ENCODE measurements around the gene MGP.
A peak's percentile ranks its signal among the peaks of the same experiment; 100 is the strongest.

Gene MGP

DNA sequence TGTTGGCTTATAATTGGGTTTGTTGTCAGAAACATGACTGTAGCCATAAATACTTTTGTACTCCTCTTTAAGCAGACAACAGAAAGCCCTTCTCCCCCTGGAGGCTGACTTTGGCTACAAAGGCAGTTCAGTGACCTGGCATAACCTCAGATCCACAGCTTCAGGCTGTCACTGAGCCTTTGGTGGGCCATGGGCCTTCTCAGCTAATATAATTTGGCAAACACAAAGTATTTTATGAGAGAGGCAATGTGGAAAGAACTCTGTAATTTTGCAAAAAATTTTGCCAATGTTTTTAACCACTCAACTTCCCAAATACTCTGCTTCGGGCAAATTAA is 15.5 kb upstream of the MGP start:
- Mint-ChIP-seq H3K4me1 (peaks cover 5% of the 10 kb centered on the region), H3K4me3 (no peak overlapping the region), H3K27me3 (ENCODE audit: low read depth, poor library complexity) (no peaks in the 10 kb centered on the region), H3K27ac (no peak overlapping the region), H3K36me3 (ENCODE audit: low read depth) (no peaks in the 10 kb centered on the region), H3K9me3 (no peaks in the 10 kb centered on the region)
- DNase-seq = no peak
- TF ChIP-seq, protein P1, sequence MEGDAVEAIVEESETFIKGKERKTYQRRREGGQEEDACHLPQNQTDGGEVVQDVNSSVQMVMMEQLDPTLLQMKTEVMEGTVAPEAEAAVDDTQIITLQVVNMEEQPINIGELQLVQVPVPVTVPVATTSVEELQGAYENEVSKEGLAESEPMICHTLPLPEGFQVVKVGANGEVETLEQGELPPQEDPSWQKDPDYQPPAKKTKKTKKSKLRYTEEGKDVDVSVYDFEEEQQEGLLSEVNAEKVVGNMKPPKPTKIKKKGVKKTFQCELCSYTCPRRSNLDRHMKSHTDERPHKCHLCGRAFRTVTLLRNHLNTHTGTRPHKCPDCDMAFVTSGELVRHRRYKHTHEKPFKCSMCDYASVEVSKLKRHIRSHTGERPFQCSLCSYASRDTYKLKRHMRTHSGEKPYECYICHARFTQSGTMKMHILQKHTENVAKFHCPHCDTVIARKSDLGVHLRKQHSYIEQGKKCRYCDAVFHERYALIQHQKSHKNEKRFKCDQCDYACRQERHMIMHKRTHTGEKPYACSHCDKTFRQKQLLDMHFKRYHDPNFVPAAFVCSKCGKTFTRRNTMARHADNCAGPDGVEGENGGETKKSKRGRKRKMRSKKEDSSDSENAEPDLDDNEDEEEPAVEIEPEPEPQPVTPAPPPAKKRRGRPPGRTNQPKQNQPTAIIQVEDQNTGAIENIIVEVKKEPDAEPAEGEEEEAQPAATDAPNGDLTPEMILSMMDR (IDR thresholded peaks at IDR 0.05) = no peak

GRCh38 chr12:14900521-14901227 is 15.0 kb upstream of the MGP start:
- Mint-ChIP-seq H3K27me3 (ENCODE audit: low read depth, poor library complexity) (no peaks in the 10 kb centered on the region), H3K9me3 (no peaks in the 10 kb centered on the region), H3K4me1 (peaks cover 5% of the 10 kb centered on the region), H3K27ac (no peak overlapping the region), H3K4me3 (no peak overlapping the region), H3K36me3 (ENCODE audit: low read depth) (no peaks in the 10 kb centered on the region)
- no peak for DNase-seq
- TF ChIP-seq, protein P1 (IDR thresholded peaks at IDR 0.05) = no peak

DNA sequence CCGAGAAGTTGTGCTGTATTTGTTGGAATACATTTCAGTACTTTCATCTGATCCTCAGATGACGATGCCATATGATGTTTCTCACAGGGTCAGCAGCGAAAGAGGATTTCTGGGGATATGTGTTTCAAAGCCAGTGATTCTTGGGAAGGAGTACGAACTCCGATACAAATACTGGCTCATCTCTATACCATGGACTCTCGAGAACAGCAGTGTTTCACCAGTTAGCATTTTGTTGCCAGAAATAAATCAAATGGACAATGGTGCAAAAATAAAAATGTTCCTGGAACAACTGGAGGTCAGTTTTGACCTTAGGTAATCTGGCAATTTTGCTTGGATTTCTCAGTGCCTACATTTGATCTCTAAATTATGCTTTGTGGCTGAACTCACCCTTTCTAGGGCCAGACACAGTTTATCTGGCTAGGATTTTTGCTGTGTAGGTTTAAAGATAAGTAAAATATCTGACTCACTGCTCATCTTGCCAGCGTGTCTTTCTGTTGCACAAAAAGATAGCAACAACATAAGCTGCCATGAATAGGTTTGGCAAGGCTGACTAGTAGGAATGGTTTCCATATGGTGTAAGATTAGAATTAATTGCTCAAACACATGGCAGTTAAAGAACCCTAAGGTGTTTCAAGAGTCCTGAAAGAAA is 11.0 kb upstream of the MGP start:
- DNase-seq = no peak
- H3K36me3 Mint-ChIP-seq (ENCODE audit: low read depth) = no peaks in the 10 kb centered on the region
- no peaks in the 10 kb centered on the region for H3K27me3 Mint-ChIP-seq (ENCODE audit: low read depth, poor library complexity)
- H3K9me3 Mint-ChIP-seq = no peaks in the 10 kb centered on the region
- H3K27ac Mint-ChIP-seq = no peak overlapping the region
- peaks cover 16% of the 10 kb centered on the region for H3K4me1 Mint-ChIP-seq
- H3K4me3 Mint-ChIP-seq = no peak overlapping the region
- TF ChIP-seq, protein P1 (IDR thresholded peaks at IDR 0.05) = no peak

- DNase-seq = no peak
- H3K36me3 Mint-ChIP-seq (ENCODE audit: low read depth) = no peaks in the 10 kb centered on the region
- H3K4me1 Mint-ChIP-seq = peaks cover 27% of the 10 kb centered on the region
- H3K27ac Mint-ChIP-seq = peak overlapping the region; percentile 10
- H3K9me3 Mint-ChIP-seq = no peaks in the 10 kb centered on the region
- H3K27me3 Mint-ChIP-seq (ENCODE audit: low read depth, poor library complexity) = peaks cover 3% of the 10 kb centered on the region
- H3K4me3 Mint-ChIP-seq = no peak overlapping the region
- TF ChIP-seq, protein P1 (IDR thresholded peaks at IDR 0.05) = no peak
Observed at GRCh38 chr12:14893506-14894250, 8.0 kb upstream of the MGP start.

DNA sequence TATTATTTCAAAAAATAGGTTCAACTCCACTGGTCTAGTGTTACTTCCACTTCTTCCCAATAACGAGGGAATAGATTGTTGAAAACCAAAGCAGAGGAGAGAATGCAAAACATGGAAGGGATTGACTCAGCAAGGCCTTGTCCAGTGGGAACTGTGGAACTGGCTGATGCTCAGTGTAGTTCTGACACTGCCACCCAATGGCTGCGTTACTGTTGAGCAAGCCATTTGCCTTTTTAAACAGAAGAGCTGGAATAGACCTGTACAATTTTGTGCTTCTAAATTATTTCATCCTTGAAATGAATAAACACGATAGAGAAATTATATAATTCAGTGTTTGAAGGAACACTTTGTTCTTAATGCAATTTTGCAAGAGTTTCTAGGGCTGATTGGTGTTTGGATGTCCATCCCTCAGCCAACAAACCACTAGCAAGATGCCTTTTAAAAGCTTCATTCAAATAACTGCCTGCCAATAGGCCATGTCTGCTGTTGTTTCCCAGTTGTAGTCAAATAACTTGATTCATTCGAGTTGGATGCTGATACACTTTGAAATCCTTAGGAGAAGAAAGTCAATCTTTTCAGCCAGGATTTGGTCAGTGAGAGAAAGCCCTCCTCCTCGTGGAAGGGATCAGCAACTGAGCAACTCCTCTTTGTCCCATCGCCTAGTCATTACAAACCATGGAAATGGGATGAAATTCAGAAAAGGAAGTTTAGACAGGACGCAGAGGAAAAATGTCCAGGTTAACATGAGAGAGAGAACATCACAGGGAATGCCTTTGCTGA is 7.3 kb upstream of the MGP start:
- Mint-ChIP-seq H3K27ac (no peak overlapping the region), H3K4me1 (peaks cover 27% of the 10 kb centered on the region), H3K4me3 (no peak overlapping the region), H3K27me3 (ENCODE audit: low read depth, poor library complexity) (peaks cover 3% of the 10 kb centered on the region), H3K36me3 (ENCODE audit: low read depth) (no peaks in the 10 kb centered on the region), H3K9me3 (no peaks in the 10 kb centered on the region)
- no peak for DNase-seq
- TF ChIP-seq, protein P1 (IDR thresholded peaks at IDR 0.05) = no peak

Data from nephron progenitor cell (in vitro differentiated cells).